HG03135 (cell line): ENCODE results near the gene PDE11A.
A peak's percentile ranks its signal among the peaks of the same experiment; 100 is the strongest.

Experiments used
- ATAC-seq: cut with Tn5 transposase; IDR thresholded peaks from one replicate; pipeline ENCODE4 v1.9.1; 2021; ENCODE audit warnings: mild to moderate bottlenecking, moderate library complexity; ENCODE audit not compliant: unreplicated experiment

PDE11A gene

GRCh38 chr2:177930916-177931315, 141.7 kb downstream of the PDE11A start:
- ATAC-seq: no peak

- no peak for ATAC-seq
Observed at GRCh38 chr2:177929662-177930522, 142.7 kb downstream of the PDE11A start.

- no peak for ATAC-seq
Observed at GRCh38 chr2:177923323-177923722, 149.3 kb downstream of the PDE11A start.

GRCh38 chr2:177921726-177922125, 150.9 kb downstream of the PDE11A start:
- ATAC-seq: no peak

GRCh38 chr2:177917169-177917568, 155.4 kb downstream of the PDE11A start:
- ATAC-seq: no peak

GRCh38 chr2:177916342-177916741, 156.2 kb downstream of the PDE11A start:
- ATAC-seq: no peak

- no peak for ATAC-seq
Observed at GRCh38 chr2:177914247-177914646, 158.3 kb downstream of the PDE11A start.

GRCh38 chr2:177909962-177910361, 162.6 kb downstream of the PDE11A start:
- no peak for ATAC-seq

GRCh38 chr2:177908824-177909223, 163.8 kb downstream of the PDE11A start:
- ATAC-seq: no peak

GRCh38 chr2:177908182-177908581, 164.4 kb downstream of the PDE11A start:
- ATAC-seq: no peak

- peak; percentile 89 for ATAC-seq
Observed at GRCh38 chr2:177906041-177906718, 166.4 kb downstream of the PDE11A start.

GRCh38 chr2:177905640-177906039, 166.9 kb downstream of the PDE11A start:
- ATAC-seq: no peak

GRCh38 chr2:177902395-177903163, 170.0 kb downstream of the PDE11A start:
- ATAC-seq: no peak

GRCh38 chr2:177900082-177900481, 172.5 kb downstream of the PDE11A start:
- no peak for ATAC-seq

- no peak for ATAC-seq
Observed at GRCh38 chr2:177897278-177897677, 175.3 kb downstream of the PDE11A start.

- no peak for ATAC-seq
Observed at GRCh38 chr2:177896587-177896986, 176.0 kb downstream of the PDE11A start.

- ATAC-seq: no peak
Observed at GRCh38 chr2:177894546-177894945, 178.0 kb downstream of the PDE11A start.

GRCh38 chr2:177893880-177894279, 178.7 kb downstream of the PDE11A start:
- no peak for ATAC-seq

- ATAC-seq: no peak
Observed at GRCh38 chr2:177891533-177891932, 181.0 kb downstream of the PDE11A start.

GRCh38 chr2:177889818-177890460, 182.6 kb downstream of the PDE11A start:
- ATAC-seq: no peak

GRCh38 chr2:177888581-177888980, 184.0 kb downstream of the PDE11A start:
- no peak for ATAC-seq
